SHP77 treated with DMSO at 0.1 percent for 48 hours (cell line): ENCODE measurements around the gene ZNF282.
A peak's percentile ranks its signal among the peaks of the same experiment; 100 is the strongest.

Experiments
- DNase-seq: peaks from one replicate; lab custom pipeline; 2025; lab: John Stamatoyannopoulos, UW

Gene ZNF282

DNA sequence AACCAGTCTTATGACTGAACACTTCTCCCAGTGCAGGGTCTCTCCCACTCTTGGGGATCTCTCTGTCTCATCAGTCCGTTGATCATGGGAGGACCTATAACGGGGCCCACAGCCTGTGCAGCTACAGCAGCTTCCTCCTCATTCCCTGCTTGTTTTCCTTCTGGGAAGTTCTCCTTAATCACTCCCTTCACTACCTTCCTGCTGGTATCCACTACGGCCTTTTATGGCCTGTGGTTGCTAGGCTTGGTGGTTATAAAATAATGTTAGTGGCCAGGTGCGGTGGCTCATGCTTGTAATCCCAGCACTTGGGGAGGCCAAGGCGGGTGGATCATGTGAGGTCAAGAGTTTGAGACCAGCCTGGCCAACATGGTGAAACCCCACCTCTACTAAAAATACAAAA lies 3.5 kb upstream of the ZNF282 start:
- no peak for DNase-seq

DNA sequence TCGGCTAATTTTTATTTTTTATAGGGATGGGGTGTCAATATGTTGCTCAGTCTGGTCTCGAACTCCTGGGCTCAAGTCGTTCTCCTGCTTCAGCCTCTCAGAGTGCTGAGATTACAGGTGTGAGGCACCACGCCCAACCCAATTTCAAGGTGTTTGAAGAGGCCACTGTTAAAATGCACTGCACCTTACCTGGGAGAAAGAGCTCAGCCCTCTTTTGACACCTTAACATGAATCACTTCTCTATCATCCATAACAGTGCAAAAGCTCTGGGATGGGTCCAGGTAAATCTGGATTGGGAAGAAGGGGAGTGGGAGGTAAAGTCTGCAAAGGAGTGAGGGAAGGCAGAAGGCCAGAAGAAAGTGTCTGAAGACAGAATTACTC lies 557 bp upstream of the ZNF282 start:
- no peak for DNase-seq

DNA sequence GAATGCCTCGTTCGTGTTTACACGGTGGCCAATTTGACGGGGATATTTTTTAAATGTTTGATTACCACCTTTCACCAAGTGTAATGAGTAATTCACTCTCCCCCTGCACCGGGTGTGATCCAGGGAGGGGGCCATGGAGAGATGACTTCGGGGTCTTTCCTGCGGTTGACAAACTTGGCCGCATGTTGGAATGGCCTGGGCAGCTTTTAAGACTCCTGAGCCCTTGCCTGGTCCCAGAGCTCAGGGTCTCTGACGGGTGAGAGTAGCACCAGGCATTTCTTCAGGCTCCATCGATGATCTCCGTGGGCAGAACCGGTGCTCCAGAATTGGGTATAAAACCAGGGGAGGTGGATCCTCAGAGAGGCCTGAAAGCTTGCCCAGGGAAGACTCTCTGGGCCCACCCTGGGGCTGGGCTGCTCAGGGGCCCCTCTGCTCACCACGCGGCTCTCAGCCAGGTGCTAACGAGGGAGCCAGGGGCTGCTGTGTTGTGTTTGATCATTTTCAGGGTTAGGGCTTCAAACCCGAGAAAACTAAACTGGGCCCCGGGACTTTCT lies 882 bp downstream of the ZNF282 start:
- DNase-seq: no peak

DNA sequence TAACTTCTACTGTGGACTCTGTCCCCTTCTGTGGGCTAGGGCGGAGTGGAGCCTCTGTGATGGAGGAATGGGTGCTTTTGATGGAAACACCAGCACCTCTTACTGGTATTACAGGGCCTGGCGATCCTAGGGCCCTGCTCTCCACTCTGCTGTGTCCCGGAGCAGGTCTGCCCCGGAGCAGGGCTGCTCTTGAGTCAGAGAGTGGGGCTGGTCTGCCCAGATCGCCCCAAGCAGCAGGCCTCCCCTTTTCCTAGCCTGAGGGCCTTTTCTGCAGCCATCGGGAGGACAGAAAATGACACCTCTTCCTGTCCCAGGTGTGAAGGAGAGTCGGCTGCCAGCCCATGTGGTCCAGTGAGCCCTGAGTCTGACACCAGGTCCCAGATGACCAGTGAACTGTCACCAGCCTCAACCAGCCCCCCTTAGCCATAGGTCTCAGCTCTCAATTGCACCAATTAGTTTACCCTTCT lies 1.4 kb downstream of the ZNF282 start:
- DNase-seq: no peak

DNA sequence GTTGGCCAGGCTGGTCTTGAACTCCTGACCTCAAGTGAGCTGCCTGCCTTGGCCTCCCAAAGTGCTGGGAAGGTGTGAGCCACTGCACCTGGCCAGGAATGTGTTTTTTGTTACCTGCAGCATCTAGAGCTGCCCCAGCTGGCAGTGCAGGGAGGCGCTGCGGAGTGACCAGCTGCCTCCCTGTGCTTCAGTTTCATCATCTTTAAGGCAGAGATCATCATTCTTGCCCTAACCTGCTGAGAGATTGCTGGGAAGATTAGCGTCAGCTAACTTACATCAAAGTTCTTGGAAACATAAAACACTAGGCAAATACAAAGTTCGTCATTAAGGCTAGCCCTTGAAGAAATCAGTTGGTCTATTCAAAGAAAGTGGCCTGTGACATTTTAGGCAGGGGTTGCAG lies 2.3 kb downstream of the ZNF282 start:
- DNase-seq: no peak

DNA sequence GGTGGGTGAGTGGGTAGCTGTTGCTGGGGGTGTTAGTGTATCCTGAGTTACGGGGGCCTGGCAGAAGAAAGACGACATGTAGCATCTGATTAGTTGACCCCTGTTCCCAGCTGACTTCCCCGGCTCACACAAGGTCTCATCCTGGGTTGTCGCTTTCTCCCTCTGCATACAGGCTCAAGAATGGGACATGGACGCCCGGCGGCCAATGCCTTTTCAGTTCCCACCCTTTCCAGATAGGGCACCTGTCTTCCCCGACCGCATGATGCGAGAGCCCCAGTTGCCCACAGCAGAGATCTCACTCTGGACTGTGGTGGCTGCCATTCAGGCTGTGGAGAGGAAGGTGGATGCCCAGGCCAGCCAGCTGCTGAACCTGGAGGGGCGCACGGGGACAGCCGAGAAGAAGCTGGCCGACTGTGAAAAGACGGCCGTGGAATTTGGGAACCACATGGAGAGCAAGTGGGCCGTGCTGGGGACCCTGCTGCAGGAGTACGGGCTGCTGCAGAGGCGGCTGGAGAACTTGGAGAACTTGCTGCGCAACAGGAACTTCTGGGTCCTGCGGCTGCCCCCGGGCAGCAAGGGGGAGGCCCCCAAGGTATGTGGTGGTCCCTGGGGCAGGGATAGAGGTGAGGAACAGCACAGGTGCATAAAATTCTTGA lies 2.9 kb downstream of the ZNF282 start:
- DNase-seq: no peak

DNA sequence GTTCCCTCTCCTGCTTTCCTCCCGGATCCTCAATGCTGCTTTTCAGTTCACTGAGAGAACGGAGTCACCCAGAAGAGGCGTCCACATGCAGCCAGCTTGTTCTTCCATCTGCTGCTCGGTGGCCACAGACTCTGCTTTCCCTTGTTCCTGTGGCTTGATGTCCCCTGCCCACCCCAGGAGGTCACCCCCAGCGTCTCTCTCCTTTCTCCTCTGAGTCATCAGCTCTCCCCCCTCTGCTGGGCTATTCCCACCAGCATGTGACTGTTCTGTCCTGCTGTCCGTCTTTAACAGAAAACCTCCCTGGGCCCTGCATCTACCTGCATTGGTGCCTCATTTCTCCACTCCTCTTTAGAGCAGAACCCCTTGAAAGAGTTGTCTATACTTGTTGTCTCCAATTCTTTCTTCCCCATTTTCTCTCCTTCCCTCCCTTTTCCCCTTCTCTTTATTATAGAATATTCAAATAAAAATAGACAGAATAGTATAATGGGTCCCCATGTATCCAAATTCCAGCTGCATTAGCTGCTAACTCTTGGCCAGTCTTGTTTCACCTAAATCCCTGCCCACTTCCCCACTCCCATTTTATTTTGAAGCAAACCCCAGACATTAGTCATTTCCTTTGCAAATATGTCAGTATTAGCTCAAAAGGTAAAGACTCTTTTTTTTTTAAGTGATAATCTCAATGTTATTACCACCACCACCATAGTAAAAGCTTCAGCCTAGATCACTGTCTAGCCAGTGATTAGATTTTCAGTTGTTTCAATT lies 4.1 kb downstream of the ZNF282 start:
- no peak for DNase-seq

DNA sequence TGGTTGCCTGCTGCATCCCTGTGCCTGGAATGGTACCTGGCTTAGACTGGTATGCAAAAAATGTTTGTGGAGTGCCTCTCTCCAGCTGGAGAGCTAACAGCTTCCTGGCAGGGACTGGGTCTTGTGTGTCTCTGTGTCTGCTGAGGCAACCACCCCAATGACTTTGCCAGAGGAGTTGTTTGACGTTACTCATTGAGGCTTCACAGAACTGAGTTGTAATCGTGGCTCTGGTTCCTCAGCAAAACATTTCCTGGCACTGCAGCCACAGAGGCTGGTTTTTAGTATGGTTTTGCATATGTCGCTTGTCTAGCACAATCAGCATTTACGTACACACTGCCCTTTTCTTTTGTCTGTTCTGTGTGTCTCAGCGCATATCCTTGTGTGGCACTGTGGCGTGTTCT lies 7.5 kb downstream of the ZNF282 start:
- no peak for DNase-seq

DNA sequence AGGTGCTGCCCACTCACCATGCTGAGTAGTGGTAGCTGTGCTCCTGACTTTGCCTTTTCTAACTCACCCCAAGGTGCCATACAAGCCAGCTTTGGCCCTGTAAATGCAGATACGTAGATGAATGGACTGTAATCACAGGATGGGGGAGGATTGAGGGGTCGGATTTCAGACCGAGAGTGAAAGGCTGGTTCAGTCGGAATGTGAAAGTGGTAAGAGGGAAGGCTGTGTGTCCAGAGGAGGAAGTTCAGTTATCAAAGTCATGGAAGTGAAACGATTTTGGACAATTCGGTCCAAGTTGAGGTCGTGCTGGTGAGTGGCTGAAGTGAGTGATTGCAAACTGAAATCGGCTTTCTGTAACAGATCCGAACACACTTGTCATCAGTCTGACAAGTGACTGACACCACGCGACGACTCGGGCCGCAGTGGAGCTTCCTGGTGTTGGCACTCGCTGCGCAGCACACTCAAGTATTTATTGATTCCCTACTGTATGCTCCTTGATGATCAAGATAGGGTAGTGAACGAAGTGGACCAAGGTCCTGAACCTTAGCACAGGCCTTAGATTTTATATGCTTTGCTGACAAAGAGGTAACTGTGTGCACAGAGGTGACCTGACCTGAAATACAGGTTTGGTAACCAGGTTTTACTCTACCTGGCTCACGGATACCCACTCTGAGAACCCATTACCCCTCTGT lies 10.5 kb downstream of the ZNF282 start:
- DNase-seq: no peak

DNA sequence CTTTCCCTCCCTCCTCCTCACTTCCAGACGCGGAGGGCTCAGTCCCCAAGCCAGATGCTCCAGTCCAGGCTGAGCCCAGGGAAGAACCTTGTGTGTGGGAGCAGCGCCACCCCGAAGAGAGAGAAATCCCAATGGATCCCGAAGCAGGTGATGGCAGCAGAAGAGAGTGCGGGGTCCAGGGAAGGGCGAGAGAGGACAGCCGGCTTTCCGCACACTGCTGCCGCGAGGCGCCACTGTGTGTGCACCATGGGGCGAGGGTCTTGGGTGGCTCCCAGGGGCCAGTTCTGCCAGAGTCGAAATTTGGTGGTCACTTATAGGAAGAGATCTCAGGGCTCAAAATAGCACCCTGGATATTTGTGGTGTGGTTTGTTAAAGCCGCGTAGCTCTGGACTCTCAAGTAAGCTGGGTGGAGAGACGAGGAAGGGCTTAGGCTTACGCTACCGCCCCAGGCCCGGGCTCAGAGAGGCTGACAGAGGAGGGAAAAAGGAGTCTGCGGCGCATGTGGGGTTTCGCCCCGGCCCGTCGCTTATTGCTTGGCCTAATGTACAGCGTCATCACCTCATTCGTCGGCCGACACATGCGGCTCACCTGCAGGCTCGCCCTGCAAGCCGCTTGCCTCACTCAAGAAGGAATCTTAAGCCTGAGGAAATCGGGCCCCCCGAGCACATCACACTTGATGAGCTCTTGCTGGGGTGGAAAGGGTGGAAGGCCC lies 12.1 kb downstream of the ZNF282 start:
- DNase-seq: no peak

DNA sequence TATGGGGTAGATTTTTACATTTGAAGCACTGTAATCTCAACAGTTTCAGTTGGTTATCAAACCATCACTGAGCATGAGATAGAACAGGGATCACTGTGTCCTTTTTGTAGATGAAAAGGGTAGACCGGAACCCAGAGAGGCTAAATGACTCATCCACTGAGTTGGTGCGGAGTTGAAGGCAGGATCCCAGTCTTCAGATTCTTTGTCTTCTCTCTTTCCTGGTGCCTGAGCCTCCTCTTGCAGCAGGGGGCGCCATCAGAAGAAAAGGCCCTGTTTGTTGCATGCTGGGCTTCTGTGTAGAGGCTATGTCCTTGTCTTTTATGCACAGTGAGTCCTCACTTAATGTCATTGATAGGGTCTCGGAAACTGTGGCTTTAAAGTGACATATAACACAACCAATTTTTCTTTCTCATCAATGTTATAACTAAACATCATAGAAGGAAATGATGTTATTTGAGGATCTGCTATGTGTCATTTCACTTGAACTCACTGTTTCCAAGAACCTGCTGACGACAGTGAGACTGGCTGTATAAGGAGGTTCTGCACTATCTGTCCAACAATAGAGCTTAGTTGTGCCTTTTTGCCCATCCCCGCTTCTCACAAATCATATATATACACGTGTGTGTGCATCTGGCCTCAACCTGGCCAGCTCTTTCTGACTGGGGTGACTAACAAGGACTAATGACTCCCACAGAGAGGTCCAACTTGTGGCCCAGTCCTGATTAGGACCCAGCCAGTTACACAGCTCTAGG lies 14.3 kb downstream of the ZNF282 start:
- DNase-seq: peak; percentile 22

DNA sequence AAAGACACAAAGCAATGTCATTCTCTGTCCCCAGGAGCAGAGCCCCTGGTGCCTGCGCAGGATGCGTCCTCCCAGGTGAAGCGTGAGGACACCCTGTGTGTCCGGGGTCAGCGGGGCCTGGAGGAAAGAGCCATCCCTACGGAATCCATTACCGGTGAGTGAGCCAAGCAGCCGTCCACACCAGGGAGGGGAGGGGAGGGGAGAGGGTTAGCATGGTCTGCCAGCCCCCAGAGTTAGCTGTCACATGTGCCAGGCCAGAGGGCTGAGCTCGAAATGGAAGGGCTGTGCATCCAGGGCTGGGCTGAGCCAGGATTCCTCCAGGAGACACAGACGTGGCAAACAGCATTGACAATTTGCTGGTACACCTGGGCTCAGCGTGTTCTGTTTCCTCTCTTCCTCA lies 15.2 kb downstream of the ZNF282 start:
- no peak for DNase-seq

DNA sequence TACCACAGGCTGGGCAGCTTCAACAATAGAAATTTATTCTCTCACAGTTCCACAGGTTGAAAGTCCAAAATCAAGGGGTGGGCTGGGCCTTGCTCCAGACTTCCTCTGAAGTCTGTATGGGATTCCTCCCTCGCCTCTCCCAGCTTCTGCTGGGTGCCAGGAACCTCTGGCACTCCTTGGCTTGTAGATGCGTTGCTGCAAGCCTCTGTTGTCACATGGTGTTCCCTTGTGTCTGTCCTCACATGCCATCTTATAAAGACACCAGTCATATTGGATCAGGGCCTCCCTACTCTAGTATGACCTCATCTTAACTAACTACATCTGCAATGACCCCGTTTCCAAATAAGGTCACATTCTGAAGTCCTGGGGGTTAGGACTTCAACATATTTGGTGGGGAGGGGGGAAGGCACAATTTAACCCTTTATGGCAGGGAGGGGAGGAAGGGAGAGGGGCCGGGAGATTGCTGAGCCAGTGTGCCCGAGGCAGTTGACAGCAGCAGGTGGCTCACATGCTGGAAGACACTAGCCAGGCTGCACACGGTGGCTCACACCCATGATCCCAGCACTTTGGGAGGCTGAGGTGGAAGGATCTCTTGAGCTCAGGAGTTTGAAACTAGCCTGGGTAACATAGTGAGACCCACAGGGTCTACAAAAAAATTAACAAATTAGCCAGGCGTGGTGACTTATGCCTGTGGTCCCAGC lies 18.8 kb downstream of the ZNF282 start:
- DNase-seq: no peak

DNA sequence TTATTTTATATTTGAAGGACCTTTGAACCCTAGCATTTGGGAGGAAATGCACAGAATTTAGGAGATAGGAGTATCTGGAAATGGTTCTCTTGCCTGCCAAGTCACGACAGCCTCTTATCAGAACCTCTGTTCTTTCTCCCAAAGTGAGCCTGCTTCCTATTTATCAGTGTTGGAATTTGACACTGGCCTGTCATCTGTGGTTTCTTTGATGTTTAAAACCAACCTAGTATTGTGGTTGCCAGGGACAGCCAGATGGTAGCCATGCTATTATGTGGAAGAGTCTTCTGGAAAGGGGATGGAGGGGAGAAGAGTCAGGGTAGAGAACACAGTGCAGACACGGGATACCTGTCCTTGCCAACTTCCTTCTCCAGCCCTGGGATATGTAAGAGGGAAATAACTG lies 21.1 kb downstream of the ZNF282 start:
- DNase-seq: no peak

DNA sequence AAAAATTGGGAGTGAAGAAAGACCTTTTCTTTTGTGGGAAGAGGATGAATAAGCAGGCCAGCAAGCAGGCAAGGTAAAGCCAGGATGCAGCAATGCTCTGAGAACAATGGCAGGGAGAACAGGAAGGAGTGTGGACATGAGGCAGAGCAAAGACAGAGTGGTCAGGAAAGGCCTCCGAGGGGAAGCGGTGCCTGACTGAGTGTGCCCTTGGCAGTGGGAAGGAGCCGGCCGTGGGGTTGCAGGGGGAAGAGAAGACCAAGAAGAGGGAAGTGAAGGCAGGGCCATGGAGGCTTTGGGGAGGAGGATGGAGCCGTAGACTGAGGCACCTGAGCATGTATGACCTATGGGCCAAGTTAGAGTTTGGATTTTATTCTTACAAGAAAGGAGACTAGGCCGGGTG lies 22.2 kb downstream of the ZNF282 start:
- no peak for DNase-seq

DNA sequence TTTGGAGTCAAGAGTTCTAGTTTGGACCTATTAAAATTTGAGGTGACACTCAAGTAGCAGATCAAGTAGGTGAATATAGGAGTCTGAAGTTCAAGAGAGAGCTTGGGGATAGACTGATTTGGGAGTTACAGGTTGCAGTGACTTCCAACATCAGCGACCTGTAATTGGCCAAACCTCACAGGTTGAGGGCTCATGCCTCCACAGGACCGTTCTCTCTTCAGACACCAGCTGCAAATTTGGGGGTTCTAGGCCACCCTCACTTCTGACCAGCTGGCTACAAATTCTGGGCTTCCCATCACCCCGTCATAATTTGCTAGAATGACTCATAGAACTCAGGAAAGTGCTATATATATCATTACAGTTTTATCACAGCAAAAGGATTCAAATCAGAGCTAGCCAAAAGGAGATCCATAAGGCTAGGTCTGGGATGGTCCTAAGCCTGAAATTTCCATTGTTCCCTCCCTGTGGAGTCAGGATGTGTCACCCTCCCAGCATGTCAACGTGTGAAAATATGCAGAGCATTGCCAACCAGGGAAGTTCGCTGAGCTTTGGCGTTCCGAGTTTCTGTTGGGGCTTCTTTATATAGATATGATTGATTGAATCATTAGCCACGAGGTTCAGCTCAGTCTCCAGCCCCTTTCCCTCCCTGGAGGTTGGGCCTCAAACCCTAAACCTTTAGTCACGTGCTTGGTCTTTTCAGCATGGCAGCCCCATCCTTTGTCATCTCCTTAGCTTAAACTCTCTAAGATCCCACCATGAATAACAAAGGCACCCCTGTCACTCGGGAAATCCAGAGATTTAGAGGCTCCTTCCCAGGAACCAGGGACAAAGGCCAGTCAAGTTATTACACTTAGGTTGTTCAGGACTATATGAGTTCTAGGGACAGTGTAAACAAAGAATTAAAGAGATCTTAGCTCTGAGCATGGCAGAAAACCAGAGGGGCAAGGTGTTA lies 23.4 kb downstream of the ZNF282 start:
- no peak for DNase-seq

DNA sequence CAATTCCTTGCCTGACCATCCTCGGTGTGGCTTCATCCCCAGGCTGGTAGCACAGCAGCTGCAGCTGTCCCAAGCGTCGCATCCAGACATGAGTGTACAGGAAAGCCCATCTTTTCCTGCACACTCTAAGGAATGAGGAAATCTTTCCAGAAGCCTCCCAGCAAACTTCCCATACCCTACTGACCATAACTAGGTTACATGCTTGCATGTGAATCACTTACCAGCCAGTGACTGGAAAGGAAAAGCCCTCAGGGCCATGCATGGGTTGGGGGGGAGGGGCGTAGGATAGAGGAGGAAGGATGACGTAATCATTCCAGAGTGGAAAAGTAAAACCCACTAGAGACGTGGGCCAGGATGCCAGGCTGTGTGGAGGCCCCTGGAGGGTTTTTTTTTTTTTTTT lies 25.2 kb downstream of the ZNF282 start:
- no peak for DNase-seq

DNA sequence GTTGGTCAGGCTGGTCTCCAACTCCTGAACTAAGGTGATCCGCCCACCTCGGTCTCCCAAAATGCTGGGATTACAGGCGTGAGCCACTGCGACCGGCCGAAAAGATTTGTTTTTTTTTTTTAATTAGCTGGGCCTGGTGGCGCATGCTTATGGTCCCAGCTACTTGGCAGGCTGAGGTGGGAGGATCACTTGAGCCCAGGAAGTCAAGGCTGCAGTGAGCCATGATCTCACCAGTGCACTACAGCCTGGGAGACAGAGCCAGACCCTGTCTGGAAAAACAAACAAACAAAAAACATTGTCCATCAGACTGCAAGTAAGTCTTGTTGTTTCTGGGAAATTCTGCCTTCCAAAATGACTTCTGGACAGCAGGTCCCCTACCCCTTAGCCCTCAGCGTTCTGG lies 27.8 kb downstream of the ZNF282 start:
- DNase-seq: no peak

DNA sequence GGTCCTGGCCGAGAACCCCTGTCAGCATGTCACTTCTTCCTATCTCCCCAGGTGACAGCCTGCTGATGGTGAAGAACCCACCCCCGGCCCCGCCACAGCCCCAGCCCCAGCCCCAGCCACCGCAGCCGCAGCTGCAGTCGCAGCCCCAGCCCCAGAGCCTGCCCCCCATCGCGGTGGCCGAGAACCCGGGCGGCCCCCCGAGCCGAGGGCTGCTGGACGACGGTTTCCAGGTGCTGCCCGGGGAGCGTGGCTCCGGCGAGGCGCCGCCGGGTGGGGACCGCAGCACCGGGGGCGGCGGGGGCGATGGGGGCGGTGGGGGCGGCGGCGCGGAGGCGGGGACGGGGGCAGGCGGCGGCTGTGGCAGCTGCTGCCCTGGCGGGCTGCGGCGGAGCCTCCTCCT lies 28.4 kb downstream of the ZNF282 start:
- no peak for DNase-seq

DNA sequence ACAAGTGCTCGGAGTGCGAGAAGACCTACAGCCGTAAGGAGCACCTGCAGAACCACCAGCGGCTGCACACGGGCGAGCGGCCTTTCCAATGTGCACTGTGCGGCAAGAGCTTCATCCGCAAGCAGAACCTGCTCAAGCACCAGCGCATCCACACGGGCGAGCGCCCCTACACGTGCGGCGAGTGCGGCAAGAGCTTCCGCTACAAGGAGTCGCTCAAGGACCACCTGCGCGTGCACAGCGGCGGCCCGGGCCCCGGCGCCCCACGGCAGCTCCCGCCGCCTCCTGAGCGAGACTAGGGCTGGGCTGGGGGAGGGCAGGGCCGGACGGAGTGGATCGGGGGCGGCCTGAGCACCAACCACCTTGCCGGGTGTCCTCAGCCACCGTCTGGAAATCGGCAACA lies 29.0 kb downstream of the ZNF282 start:
- DNase-seq: no peak
